ENCODE results near the gene LUC7L3.
A peak's percentile ranks its signal among the peaks of the same experiment; 100 is the strongest.
"Not testable (repeated sequence)": the region's sequence is repeated elsewhere in the genome, so short reads cannot be mapped to it uniquely, and the experiment has no call there.

The LUC7L3 gene

GRCh38 chr17:50707289-50708049 is 11.9 kb upstream of the LUC7L3 start, which contains the start of gene ANKRD40:
TSS of gene ANKRD40 (minus strand) at chr17:50707914. CDS start at chr17:50707654, 260 bp downstream.
- in situ Hi-C loops (cut with MboI; ENCODE audit: low pct_unique_long_range_greater_than_20kb, low sequenced_read_pairs) = no loop called here
- DNase-seq = peak; percentile 96

GRCh38 chr17:50708050-50709000 is 11.1 kb upstream of the LUC7L3 start:
- in situ Hi-C loops (cut with MboI; ENCODE audit: low pct_unique_long_range_greater_than_20kb, low sequenced_read_pairs) = no loop called here
- DNase-seq = peak; percentile 64

- in situ Hi-C loops (cut with MboI; ENCODE audit: low pct_unique_long_range_greater_than_20kb, low sequenced_read_pairs); DNase-seq: not testable (repeated sequence)
Measured at GRCh38 chr17:50709053-50709452, 10.3 kb upstream of the LUC7L3 start.

- no peak for DNase-seq
Measured at GRCh38 chr17:50710025-50710424, 9.4 kb upstream of the LUC7L3 start.

GRCh38 chr17:50710650-50711049 is 8.8 kb upstream of the LUC7L3 start:
- in situ Hi-C loops (cut with MboI; ENCODE audit: low pct_unique_long_range_greater_than_20kb, low sequenced_read_pairs) = no loop called here
- DNase-seq = no peak

More at GRCh38 chr17:50710025-50710424, 9.4 kb upstream of the LUC7L3 start:
- in situ Hi-C loops (cut with MboI; ENCODE audit: low pct_unique_long_range_greater_than_20kb, low sequenced_read_pairs) = no loop called here

GRCh38 chr17:50712641-50713040 is 6.8 kb upstream of the LUC7L3 start:
- in situ Hi-C loops (cut with MboI; ENCODE audit: low pct_unique_long_range_greater_than_20kb, low sequenced_read_pairs) = no loop called here
- no peak for DNase-seq

- DNase-seq = no peak
- in situ Hi-C loops (cut with MboI; ENCODE audit: low pct_unique_long_range_greater_than_20kb, low sequenced_read_pairs) = no loop called here
Measured at GRCh38 chr17:50715471-50715870, 3.9 kb upstream of the LUC7L3 start.

- in situ Hi-C loops (cut with MboI; ENCODE audit: low pct_unique_long_range_greater_than_20kb, low sequenced_read_pairs) = no loop called here
- no peak for DNase-seq
Measured at GRCh38 chr17:50719924-50720794, 756 bp downstream of the LUC7L3 start.

- peak; percentile 36 for DNase-seq
- in situ Hi-C loops (cut with MboI; ENCODE audit: low pct_unique_long_range_greater_than_20kb, low sequenced_read_pairs) = no loop called here
Measured at GRCh38 chr17:50721194-50722010, 2.0 kb downstream of the LUC7L3 start.

- in situ Hi-C loops (cut with MboI; ENCODE audit: low pct_unique_long_range_greater_than_20kb, low sequenced_read_pairs) = no loop called here
- DNase-seq = no peak
Measured at GRCh38 chr17:50722746-50723145, 3.3 kb downstream of the LUC7L3 start.

- DNase-seq; in situ Hi-C loops (cut with MboI; ENCODE audit: low pct_unique_long_range_greater_than_20kb, low sequenced_read_pairs): not testable (repeated sequence)
Measured at GRCh38 chr17:50724622-50725021, 5.2 kb downstream of the LUC7L3 start.

GRCh38 chr17:50725769-50726655 is 6.6 kb downstream of the LUC7L3 start:
- in situ Hi-C loops (cut with MboI; ENCODE audit: low pct_unique_long_range_greater_than_20kb, low sequenced_read_pairs) = no loop called here
- DNase-seq = no peak

- in situ Hi-C loops (cut with MboI; ENCODE audit: low pct_unique_long_range_greater_than_20kb, low sequenced_read_pairs) = no loop called here
Measured at GRCh38 chr17:50728112-50728429, 8.7 kb downstream of the LUC7L3 start.

GRCh38 chr17:50728881-50729765 is 9.7 kb downstream of the LUC7L3 start:
- in situ Hi-C loops (cut with MboI; ENCODE audit: low pct_unique_long_range_greater_than_20kb, low sequenced_read_pairs) = no loop called here
- DNase-seq = no peak

More at GRCh38 chr17:50728112-50728429, 8.7 kb downstream of the LUC7L3 start:
- no peak for DNase-seq

- in situ Hi-C loops (cut with MboI; ENCODE audit: low pct_unique_long_range_greater_than_20kb, low sequenced_read_pairs) = no loop called here
- no peak for DNase-seq
Measured at GRCh38 chr17:50731575-50732460, 12.4 kb downstream of the LUC7L3 start.

GRCh38 chr17:50735287-50735686 is 15.9 kb downstream of the LUC7L3 start:
- in situ Hi-C loops (cut with MboI; ENCODE audit: low pct_unique_long_range_greater_than_20kb, low sequenced_read_pairs) = no loop called here
- no peak for DNase-seq

Measured in KBM-7 (cell line).